Measurements from ENCODE around the gene SIRT6.

SIRT6 gene

DNA sequence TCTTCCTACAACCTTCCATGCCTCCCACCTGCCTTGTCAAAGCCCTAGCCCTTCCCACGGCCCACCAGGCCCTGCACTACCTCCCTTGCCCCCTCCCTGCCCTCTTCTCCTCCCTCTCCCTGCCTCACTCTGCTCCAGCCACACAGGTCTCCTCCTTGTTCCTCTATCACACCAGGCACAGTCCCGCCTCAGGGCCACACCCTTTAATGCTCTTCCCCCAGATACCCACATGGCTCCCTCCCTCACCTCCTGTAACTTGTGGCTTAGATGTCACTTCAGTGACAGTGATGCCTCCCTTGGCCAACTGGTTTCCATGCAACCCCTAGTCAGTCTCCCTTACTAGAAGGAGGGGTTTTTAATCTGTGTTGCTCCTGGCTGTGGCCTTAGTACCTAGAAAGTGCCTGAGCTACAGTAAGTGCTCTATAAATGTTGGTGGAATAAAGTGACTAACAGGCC is 1.3 kb downstream of the SIRT6 start:
- TF ChIP-seq, protein P1, sequence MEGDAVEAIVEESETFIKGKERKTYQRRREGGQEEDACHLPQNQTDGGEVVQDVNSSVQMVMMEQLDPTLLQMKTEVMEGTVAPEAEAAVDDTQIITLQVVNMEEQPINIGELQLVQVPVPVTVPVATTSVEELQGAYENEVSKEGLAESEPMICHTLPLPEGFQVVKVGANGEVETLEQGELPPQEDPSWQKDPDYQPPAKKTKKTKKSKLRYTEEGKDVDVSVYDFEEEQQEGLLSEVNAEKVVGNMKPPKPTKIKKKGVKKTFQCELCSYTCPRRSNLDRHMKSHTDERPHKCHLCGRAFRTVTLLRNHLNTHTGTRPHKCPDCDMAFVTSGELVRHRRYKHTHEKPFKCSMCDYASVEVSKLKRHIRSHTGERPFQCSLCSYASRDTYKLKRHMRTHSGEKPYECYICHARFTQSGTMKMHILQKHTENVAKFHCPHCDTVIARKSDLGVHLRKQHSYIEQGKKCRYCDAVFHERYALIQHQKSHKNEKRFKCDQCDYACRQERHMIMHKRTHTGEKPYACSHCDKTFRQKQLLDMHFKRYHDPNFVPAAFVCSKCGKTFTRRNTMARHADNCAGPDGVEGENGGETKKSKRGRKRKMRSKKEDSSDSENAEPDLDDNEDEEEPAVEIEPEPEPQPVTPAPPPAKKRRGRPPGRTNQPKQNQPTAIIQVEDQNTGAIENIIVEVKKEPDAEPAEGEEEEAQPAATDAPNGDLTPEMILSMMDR (IDR thresholded peaks at IDR 0.05; ENCODE audit: low read depth, low read length), result no peak
- H3K4me3 ChIP-seq (ENCODE audit: low read depth, low read length), result peak overlapping the region; percentile 96

DNA sequence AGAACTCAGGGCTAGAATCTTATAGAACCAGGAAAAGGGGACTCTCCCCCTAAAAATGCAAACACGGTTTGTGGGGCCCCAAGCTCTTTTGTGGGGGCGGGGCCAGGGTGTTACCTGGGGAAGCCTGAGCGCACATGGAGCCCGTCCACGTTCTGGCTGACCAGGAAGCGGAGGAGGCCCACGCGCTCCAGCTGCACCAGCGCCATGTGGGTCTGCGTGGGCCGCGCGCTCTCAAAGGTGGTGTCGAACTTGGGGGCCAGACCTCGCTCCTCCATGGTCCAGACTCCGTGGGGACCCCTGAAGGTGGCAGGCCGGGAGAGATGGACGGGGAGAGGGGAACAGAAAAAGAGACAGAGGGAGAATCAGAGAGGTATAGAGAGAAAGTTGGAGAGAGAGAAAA is 3.4 kb downstream of the SIRT6 start:
- no peak overlapping the region for H3K4me3 ChIP-seq (ENCODE audit: low read depth, low read length)
- TF ChIP-seq, protein P1 (IDR thresholded peaks at IDR 0.05; ENCODE audit: low read depth, low read length), result no peak

GRCh38 chr19:4177146-4177545 is 5.2 kb downstream of the SIRT6 start:
- TF ChIP-seq, protein P1 (IDR thresholded peaks at IDR 0.05; ENCODE audit: low read depth, low read length), result no peak

GRCh38 chr19:4175669-4175931 is 6.8 kb downstream of the SIRT6 start:
- H3K4me3 ChIP-seq (ENCODE audit: low read depth, low read length), result no peak overlapping the region
- TF ChIP-seq, protein P1 (IDR thresholded peaks at IDR 0.05; ENCODE audit: low read depth, low read length), result no peak

More at GRCh38 chr19:4177146-4177545, 5.2 kb downstream of the SIRT6 start:
- no peak overlapping the region for H3K4me3 ChIP-seq (ENCODE audit: low read depth, low read length)

GRCh38 chr19:4174895-4175668 is 7.3 kb downstream of the SIRT6 start:
- no peak overlapping the region for H3K4me3 ChIP-seq (ENCODE audit: low read depth, low read length)
- TF ChIP-seq, protein P1 (IDR thresholded peaks at IDR 0.05; ENCODE audit: low read depth, low read length), result no peak

- TF ChIP-seq, protein P1 (IDR thresholded peaks at IDR 0.05; ENCODE audit: low read depth, low read length), result no peak
- no peak overlapping the region for H3K4me3 ChIP-seq (ENCODE audit: low read depth, low read length)
Measured at GRCh38 chr19:4174213-4174894, 8.0 kb downstream of the SIRT6 start.

All from WI38 (cell line).